Ishikawa (cell line): ENCODE results near the gene IL11RA.

ENCODE experiments used
- CEBPB ChIP-seq: IDR thresholded peaks from 2 replicates; pipeline ENCODE4 v1.6.1; 2012
- CREB1 ChIP-seq: IDR thresholded peaks from 2 replicates; pipeline ENCODE4 v1.6.1; 2012; ENCODE audit warnings: low read depth
- MAX ChIP-seq: IDR thresholded peaks from 2 replicates; pipeline ENCODE4 v1.6.1; 2012
- RAD21 ChIP-seq: IDR thresholded peaks from 2 replicates; pipeline ENCODE4 v1.6.1; 2012; ENCODE audit warnings: low read depth
- TAF1 ChIP-seq: IDR thresholded peaks from 2 replicates; pipeline ENCODE4 v1.6.1; 2012; ENCODE audit warnings: low read depth, mild to moderate bottlenecking
- USF1 ChIP-seq: IDR thresholded peaks from 2 replicates; pipeline ENCODE4 v1.6.1; 2012
- TF ChIP-seq, protein P1 (sequence below): IDR thresholded peaks from 2 replicates; pipeline ENCODE4 v1.6.1; 2012; ENCODE audit warnings: low read depth, mild to moderate bottlenecking

DNA sequence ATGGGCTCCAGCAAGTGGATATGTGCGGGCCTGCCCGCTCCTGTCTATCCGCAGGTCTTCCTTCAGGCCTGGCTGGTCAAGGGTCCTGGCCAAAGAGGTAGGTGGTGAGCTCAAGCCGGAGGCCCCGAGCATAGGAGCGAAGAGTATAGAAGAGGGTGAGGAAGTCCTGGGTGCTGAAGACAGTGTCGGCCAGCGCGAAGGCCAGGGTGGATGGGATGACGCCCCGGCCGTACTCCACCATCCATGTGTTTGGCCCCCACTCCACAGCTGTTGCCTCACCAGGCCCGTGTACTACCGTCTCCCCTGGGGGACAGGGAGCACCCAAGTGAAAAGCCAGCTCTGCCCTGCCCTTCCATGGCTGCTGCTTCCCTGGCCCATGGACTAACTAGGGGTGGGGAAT, 16.4 kb upstream of the IL11RA start:
- no peak for TF ChIP-seq USF1
- TF ChIP-seq MAX = no peak
- TF ChIP-seq RAD21 = no peak
- TF ChIP-seq, protein P1, sequence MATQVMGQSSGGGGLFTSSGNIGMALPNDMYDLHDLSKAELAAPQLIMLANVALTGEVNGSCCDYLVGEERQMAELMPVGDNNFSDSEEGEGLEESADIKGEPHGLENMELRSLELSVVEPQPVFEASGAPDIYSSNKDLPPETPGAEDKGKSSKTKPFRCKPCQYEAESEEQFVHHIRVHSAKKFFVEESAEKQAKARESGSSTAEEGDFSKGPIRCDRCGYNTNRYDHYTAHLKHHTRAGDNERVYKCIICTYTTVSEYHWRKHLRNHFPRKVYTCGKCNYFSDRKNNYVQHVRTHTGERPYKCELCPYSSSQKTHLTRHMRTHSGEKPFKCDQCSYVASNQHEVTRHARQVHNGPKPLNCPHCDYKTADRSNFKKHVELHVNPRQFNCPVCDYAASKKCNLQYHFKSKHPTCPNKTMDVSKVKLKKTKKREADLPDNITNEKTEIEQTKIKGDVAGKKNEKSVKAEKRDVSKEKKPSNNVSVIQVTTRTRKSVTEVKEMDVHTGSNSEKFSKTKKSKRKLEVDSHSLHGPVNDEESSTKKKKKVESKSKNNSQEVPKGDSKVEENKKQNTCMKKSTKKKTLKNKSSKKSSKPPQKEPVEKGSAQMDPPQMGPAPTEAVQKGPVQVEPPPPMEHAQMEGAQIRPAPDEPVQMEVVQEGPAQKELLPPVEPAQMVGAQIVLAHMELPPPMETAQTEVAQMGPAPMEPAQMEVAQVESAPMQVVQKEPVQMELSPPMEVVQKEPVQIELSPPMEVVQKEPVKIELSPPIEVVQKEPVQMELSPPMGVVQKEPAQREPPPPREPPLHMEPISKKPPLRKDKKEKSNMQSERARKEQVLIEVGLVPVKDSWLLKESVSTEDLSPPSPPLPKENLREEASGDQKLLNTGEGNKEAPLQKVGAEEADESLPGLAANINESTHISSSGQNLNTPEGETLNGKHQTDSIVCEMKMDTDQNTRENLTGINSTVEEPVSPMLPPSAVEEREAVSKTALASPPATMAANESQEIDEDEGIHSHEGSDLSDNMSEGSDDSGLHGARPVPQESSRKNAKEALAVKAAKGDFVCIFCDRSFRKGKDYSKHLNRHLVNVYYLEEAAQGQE = no peak
- no peak for TF ChIP-seq CEBPB
- TF ChIP-seq CREB1 = no peak
- TF ChIP-seq TAF1 = no peak
